Neural progenitor cell (in vitro differentiated cells): Measurements from ENCODE around the gene ANO4.

Experiments
- EZH2 ChIP-seq: fragments of 200-600 bp; sonication (generic); IDR thresholded peaks from 2 replicates; pipeline ENCODE4 v1.6.1; 2017; ENCODE audit warnings: antibody characterized with exemption, mild to moderate bottlenecking, moderate library complexity
- TF ChIP-seq, protein P1 (sequence below): fragments of 200-600 bp; sonication (generic); IDR thresholded peaks from 2 replicates; pipeline ENCODE4 v1.5.1; 2017; ENCODE audit warnings: antibody characterized with exemption, mild to moderate bottlenecking

DNA sequence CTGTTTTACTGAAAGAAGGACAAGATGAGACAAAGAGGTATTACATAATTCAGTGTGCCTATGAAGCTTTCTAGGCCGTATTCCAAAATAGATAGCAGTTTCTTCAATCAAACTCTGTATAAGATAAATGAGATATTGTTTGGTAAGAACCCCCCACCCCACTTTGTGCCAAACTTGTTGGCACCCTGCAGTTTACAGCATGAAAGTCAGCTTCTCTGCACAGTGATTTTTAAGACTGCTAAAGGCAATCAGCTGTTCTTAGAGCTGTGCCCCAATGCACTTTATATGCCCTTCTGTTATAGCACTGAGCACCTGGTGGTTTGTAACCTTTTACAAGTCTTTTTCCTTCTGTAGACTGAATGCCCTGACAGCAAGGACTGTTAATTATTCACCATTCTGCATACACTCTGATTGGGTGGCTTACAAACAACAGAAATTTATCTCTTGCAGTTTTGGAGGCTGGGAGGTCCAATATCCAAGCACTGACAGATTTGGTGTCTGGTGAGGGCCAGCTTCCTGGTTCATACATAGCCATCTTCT lies 76.7 kb downstream of the ANO4 start:
- TF ChIP-seq, protein P1, sequence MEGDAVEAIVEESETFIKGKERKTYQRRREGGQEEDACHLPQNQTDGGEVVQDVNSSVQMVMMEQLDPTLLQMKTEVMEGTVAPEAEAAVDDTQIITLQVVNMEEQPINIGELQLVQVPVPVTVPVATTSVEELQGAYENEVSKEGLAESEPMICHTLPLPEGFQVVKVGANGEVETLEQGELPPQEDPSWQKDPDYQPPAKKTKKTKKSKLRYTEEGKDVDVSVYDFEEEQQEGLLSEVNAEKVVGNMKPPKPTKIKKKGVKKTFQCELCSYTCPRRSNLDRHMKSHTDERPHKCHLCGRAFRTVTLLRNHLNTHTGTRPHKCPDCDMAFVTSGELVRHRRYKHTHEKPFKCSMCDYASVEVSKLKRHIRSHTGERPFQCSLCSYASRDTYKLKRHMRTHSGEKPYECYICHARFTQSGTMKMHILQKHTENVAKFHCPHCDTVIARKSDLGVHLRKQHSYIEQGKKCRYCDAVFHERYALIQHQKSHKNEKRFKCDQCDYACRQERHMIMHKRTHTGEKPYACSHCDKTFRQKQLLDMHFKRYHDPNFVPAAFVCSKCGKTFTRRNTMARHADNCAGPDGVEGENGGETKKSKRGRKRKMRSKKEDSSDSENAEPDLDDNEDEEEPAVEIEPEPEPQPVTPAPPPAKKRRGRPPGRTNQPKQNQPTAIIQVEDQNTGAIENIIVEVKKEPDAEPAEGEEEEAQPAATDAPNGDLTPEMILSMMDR: no peak
- no peak for TF ChIP-seq EZH2
